Parathyroid adenoma (tissue), 2 donors: ENCODE measurements around the gene SLC34A1.

Experiments used
- H2AFZ ChIP-seq: fragments of 300-600 bp; sonication (generic); one replicate; pipeline ENCODE4 v1.7.0; 2017; ENCODE audit warnings: antibody characterized with exemption, mild to moderate bottlenecking
- H3K27ac ChIP-seq: fragments of 300-600 bp; sonication (generic); one replicate; pipeline ENCODE4 v1.7.0; 2017
- H3K27me3 ChIP-seq: fragments of 300-600 bp; sonication (generic); one replicate; pipeline ENCODE4 v1.7.0; 2017; ENCODE audit warnings: low read length; ENCODE audit not compliant: control insufficient read depth, insufficient read depth
- H3K36me3 ChIP-seq: fragments of 300-600 bp; sonication (generic); one replicate; pipeline ENCODE4 v1.7.0; 2017; ENCODE audit warnings: low read length; ENCODE audit not compliant: control insufficient read depth, insufficient read depth
- H3K4me1 ChIP-seq: fragments of 300-600 bp; sonication (generic); one replicate; pipeline ENCODE4 v1.7.0; 2017; ENCODE audit warnings: control low read depth
- H3K4me2 ChIP-seq: fragments of 300-600 bp; sonication (generic); one replicate; pipeline ENCODE4 v1.7.0; 2017; ENCODE audit warnings: low read length
- H3K4me3 ChIP-seq: fragments of 300-600 bp; sonication (generic); one replicate; pipeline ENCODE4 v1.7.0; 2017; ENCODE audit warnings: low read depth, low read length
- H3K79me2 ChIP-seq: fragments of 300-600 bp; sonication (generic); one replicate; pipeline ENCODE4 v1.7.0; 2017; ENCODE audit warnings: control low read depth
- H3K9ac ChIP-seq: fragments of 300-600 bp; sonication (generic); one replicate; pipeline ENCODE4 v1.7.0; 2017; ENCODE audit warnings: mild to moderate bottlenecking
- H3K9me3 ChIP-seq: fragments of 300-600 bp; sonication (generic); one replicate; pipeline ENCODE4 v1.7.0; 2017; ENCODE audit warnings: low read length; ENCODE audit not compliant: control insufficient read depth
- CTCF ChIP-seq: fragments of 300-600 bp; sonication (generic); IDR thresholded peaks from one replicate; pipeline ENCODE4 v1.7.0; 2017; ENCODE audit warnings: antibody characterized with exemption, mild to moderate bottlenecking
- donor health status: primary hyperparathyroidism.

Gene SLC34A1

GRCh38 chr5:177380805-177381126 lies 3.5 kb upstream of the SLC34A1 start:
- Histone ChIP-seq H3K36me3 (no peaks in the 10 kb centered on the region), H3K4me2 (no peak overlapping the region), H3K9me3 (no peaks in the 10 kb centered on the region), H3K79me2 (no peaks in the 10 kb centered on the region), H3K4me1 (peaks cover 4% of the 10 kb centered on the region), H2AFZ (no peak overlapping the region), H3K4me3 (no peak overlapping the region), H3K9ac (no peak overlapping the region), H3K27ac (no peak overlapping the region), H3K27me3 (no peaks in the 10 kb centered on the region)
- TF ChIP-seq CTCF = no peak

- peak; percentile 24 for TF ChIP-seq CTCF
- Histone ChIP-seq H3K4me1 (peaks cover 4% of the 10 kb centered on the region), H3K9me3 (no peaks in the 10 kb centered on the region), H3K36me3 (no peaks in the 10 kb centered on the region), H3K27ac (no peak overlapping the region), H3K9ac (no peak overlapping the region), H3K4me3 (no peak overlapping the region), H3K79me2 (no peaks in the 10 kb centered on the region), H2AFZ (peak overlapping the region; percentile 25), H3K4me2 (no peak overlapping the region), H3K27me3 (no peaks in the 10 kb centered on the region)
Measured at GRCh38 chr5:177382423-177383029, 1.7 kb upstream of the SLC34A1 start.

- Histone ChIP-seq H3K4me1 (peaks cover 4% of the 10 kb centered on the region), H3K36me3 (no peaks in the 10 kb centered on the region), H3K4me2 (no peak overlapping the region), H3K9me3 (no peaks in the 10 kb centered on the region), H3K4me3 (no peak overlapping the region), H3K9ac (no peak overlapping the region), H3K79me2 (no peaks in the 10 kb centered on the region), H3K27me3 (no peaks in the 10 kb centered on the region), H3K27ac (no peak overlapping the region), H2AFZ (no peak overlapping the region)
- TF ChIP-seq CTCF = no peak
Measured at GRCh38 chr5:177383181-177383580, 1.1 kb upstream of the SLC34A1 start.

GRCh38 chr5:177385720-177386119 lies 1.5 kb downstream of the SLC34A1 start:
- Histone ChIP-seq H3K4me1 (peaks cover 4% of the 10 kb centered on the region), H3K4me2 (no peak overlapping the region), H3K27me3 (no peaks in the 10 kb centered on the region), H3K4me3 (no peak overlapping the region), H3K79me2 (no peaks in the 10 kb centered on the region), H3K36me3 (no peaks in the 10 kb centered on the region), H3K9ac (no peak overlapping the region), H3K9me3 (no peaks in the 10 kb centered on the region), H2AFZ (no peak overlapping the region), H3K27ac (no peak overlapping the region)
- no peak for TF ChIP-seq CTCF

GRCh38 chr5:177386542-177386941 lies 2.3 kb downstream of the SLC34A1 start:
- no peaks in the 10 kb centered on the region for H3K79me2 ChIP-seq
- TF ChIP-seq CTCF = no peak
- H3K4me1 ChIP-seq = no peaks in the 10 kb centered on the region
- H3K36me3 ChIP-seq = no peaks in the 10 kb centered on the region
- H3K9me3 ChIP-seq = no peaks in the 10 kb centered on the region
- H3K27ac ChIP-seq = no peak overlapping the region
- H3K27me3 ChIP-seq = no peaks in the 10 kb centered on the region
- no peak overlapping the region for H3K4me2 ChIP-seq
- H2AFZ ChIP-seq = no peak overlapping the region
- no peak overlapping the region for H3K4me3 ChIP-seq
- no peak overlapping the region for H3K9ac ChIP-seq
